Gastroesophageal sphincter (tissue), 3 donors: Measurements from ENCODE around the gene ACKR3.

Experiments
- CTCF ChIP-seq, 4 experiments: fragments of 200-600 bp in 2 of 4; fragments of 450-650 bp in 2 of 4; sonication (generic) in 1 of 4; IDR thresholded peaks; one replicate each; pipeline ENCODE4 v1.5.1; 2017 to 2019; ENCODE audit warnings: antibody characterized with exemption in 4 of 4, mild to moderate bottlenecking in 2 of 4, moderate library complexity in 2 of 4
- EP300 ChIP-seq: sonication (generic); formaldehyde crosslinking; IDR thresholded peaks from one replicate; pipeline ENCODE4 v1.6.1; 2017; ENCODE audit warnings: antibody characterized with exemption, mild to moderate bottlenecking
- POLR2A ChIP-seq, 2 donors: fragments of 450-650 bp; IDR thresholded peaks; one replicate each; pipeline ENCODE4 v1.6.1; 2017; ENCODE audit warnings: antibody characterized with exemption in 2 of 2, mild to moderate bottlenecking in 2 of 2, moderate library complexity in 1 of 2
- POLR2AphosphoS5 ChIP-seq: sonication (generic); formaldehyde crosslinking; IDR thresholded peaks from one replicate; pipeline ENCODE4 v1.6.1; 2017; ENCODE audit warnings: antibody characterized with exemption

GRCh38 chr2:236605345-236605734 lies 35.7 kb downstream of the ACKR3 start:
- no peak for TF ChIP-seq CTCF (IDR thresholded peaks at IDR 0.05)
- no peak for TF ChIP-seq EP300
- no peak for TF ChIP-seq POLR2AphosphoS5
- no peak for TF ChIP-seq POLR2A (IDR thresholded peaks at IDR 0.05)
